HepG2 (cell line): ENCODE results near the gene FANCG. TPM values are rescaled to one million over a fixed set of nuclear protein-coding genes. Genes with fewer than 3 reads are reported as not detected.

ENCODE experiments used
- ATAC-seq: fragments of 200-7000 bp; cut with Tn5 transposase; 3 replicates; pipeline ENCODE4 v1.9.1; 2020; ENCODE audit warnings: mild to moderate bottlenecking, moderate library complexity
- BruUV-seq: library from RNA; stranded (reverse); fragments of 400-500 nt; replicated peaks from 2 replicates; lab custom pipeline; 2021; lab: Mats Ljungman, UMichigan
- CTCF ChIA-PET: fragments of 300-600 bp; formaldehyde crosslinking; extraction: SDS; loops from one replicate; lab custom pipeline; 2021; ENCODE audit warnings: low total read pairs, inconsistent platforms, low intra/inter-chr PET ratio; lab: Yijun Ruan, JAX
- POLR2A ChIA-PET: fragments of 350-600 bp; sonication (Branson Sonifier 250); formaldehyde crosslinking; loops from one replicate; lab custom pipeline; 2020; ENCODE audit warnings: antibody characterized with exemption, inconsistent platforms; lab: Yijun Ruan, JAX
- DNase-seq: peaks from one replicate; pipeline ENCODE4 v3.0.0-alpha.2; 2015; ENCODE audit warnings: low spot score
- FAIRE-seq: peaks from 3 replicates; lab custom pipeline; 2011; peaks lifted over from hg19 to GRCh38; lab: Jason Lieb, UNC
- H2AFZ ChIP-seq: one replicate; pipeline ENCODE4 v1.6.1; 2011; ENCODE audit warnings: low read length, inconsistent platforms
- H3K27ac ChIP-seq: fragments of 300-600 bp; 3 replicates; pipeline ENCODE4 v1.8.0; 2011; ENCODE audit warnings: mixed run types, mild to moderate bottlenecking, mixed read lengths, low read length, inconsistent platforms; ENCODE audit not compliant: insufficient read depth; ENCODE audit errors: extremely low read length
- H3K27me3 ChIP-seq, 2 experiments: fragments of 200-600 bp in 1 of 2; 2 replicates in 1 of 2; 3 replicates in 1 of 2; pipeline versions ENCODE4 v1.6.0 to v1.8.0; 2011; ENCODE audit warnings: low read length in 2 of 2, mild to moderate bottlenecking in 2 of 2, moderate library complexity in 2 of 2, inconsistent platforms in 1 of 2; ENCODE audit not compliant: insufficient read depth in 2 of 2, control insufficient read depth in 1 of 2
- H3K36me3 ChIP-seq, 2 experiments: fragments of 200-600 bp in 1 of 2; replicated peaks in 1 of 2; 2 replicates in 1 of 2; 3 replicates in 1 of 2; pipeline versions ENCODE4 v1.5.1 to v1.8.0; 2011; ENCODE audit warnings: low read length in 2 of 2, inconsistent platforms in 1 of 2; ENCODE audit not compliant: insufficient read depth in 2 of 2, control insufficient read depth in 1 of 2
- H3K4me1 ChIP-seq: 2 replicates; pipeline ENCODE4 v1.5.1; 2012; ENCODE audit warnings: low read length, inconsistent platforms; ENCODE audit not compliant: insufficient read depth
- H3K4me2 ChIP-seq: 2 replicates; pipeline ENCODE4 v1.6.0; 2011; ENCODE audit warnings: low read depth, low read length, inconsistent platforms
- H3K4me3 ChIP-seq, 3 experiments: fragments of 200-600 bp in 1 of 3; sonication (generic), shearing (Covaris generic) in 1 of 3; replicated peaks in 1 of 3; 2 replicates each; pipeline ENCODE4 v1.5.1; 2011 to 2016; ENCODE audit warnings: low read length in 3 of 3, inconsistent platforms in 2 of 3, low read depth in 2 of 3, mild to moderate bottlenecking in 2 of 3, control low read depth in 1 of 3, mixed read lengths in 1 of 3; ENCODE audit not compliant: insufficient read depth in 1 of 3
- H3K79me2 ChIP-seq: one replicate; pipeline ENCODE4 v1.6.1; 2011; ENCODE audit warnings: low read length, inconsistent platforms; ENCODE audit not compliant: insufficient read depth
- H3K9ac ChIP-seq: 2 replicates; pipeline ENCODE4 v1.6.0; 2011; ENCODE audit warnings: mild to moderate bottlenecking, low read depth, low read length, inconsistent platforms; ENCODE audit not compliant: insufficient read depth
- H3K9me3 ChIP-seq: 2 replicates; pipeline ENCODE4 v1.5.1; 2012; ENCODE audit warnings: mild to moderate bottlenecking, low read length
- H4K20me1 ChIP-seq: 2 replicates; pipeline ENCODE4 v1.6.0; 2011; ENCODE audit warnings: inconsistent platforms, mild to moderate bottlenecking, low read length, moderate library complexity; ENCODE audit not compliant: insufficient read depth
- ATF1 ChIP-seq: IDR thresholded peaks from 2 replicates; pipeline ENCODE4 v1.6.1; 2016; ENCODE audit warnings: mild to moderate bottlenecking, control low read depth
- ATF4 ChIP-seq, 2 experiments: fragments of 450-650 bp in 1 of 2; sonication (generic) in 1 of 2; formaldehyde crosslinking; IDR thresholded peaks; 2 replicates each; pipeline versions ENCODE4 v1.5.0 to v1.8.0; 2020 to 2022; ENCODE audit warnings: mild to moderate bottlenecking in 1 of 2, missing genetic modification reagents in 1 of 2
- BCL3 ChIP-seq: sonication (generic); formaldehyde crosslinking; IDR thresholded peaks from 2 replicates; pipeline ENCODE4 v1.5.1; 2020; ENCODE audit warnings: mild to moderate bottlenecking, missing genetic modification reagents, moderate library complexity
- GFI1 ChIP-seq: sonication (generic); formaldehyde crosslinking; IDR thresholded peaks from 2 replicates; pipeline ENCODE4 v1.5.0; 2020; ENCODE audit warnings: missing genetic modification reagents, mild to moderate bottlenecking, borderline replicate concordance
- HOXA9 ChIP-seq: sonication (generic); formaldehyde crosslinking; IDR thresholded peaks from 2 replicates; pipeline ENCODE4 v1.8.1; 2022; ENCODE audit warnings: missing genetic modification reagents, mild to moderate bottlenecking, moderate library complexity, borderline replicate concordance
- PHF5A ChIP-seq: IDR thresholded peaks from one replicate; pipeline ENCODE4 v1.6.1; 2018; ENCODE audit warnings: low read depth, missing genetic modification reagents; ENCODE audit not compliant: unreplicated experiment
- POGK ChIP-seq: sonication (generic); formaldehyde crosslinking; conservative IDR thresholded peaks from 2 replicates; pipeline ENCODE4 v1.8.0; 2022; ENCODE audit warnings: mild to moderate bottlenecking, moderate library complexity, missing genetic modification reagents
- RORA ChIP-seq: sonication (generic); formaldehyde crosslinking; IDR thresholded peaks from 2 replicates; pipeline ENCODE4 v1.5.0; 2020; ENCODE audit warnings: mild to moderate bottlenecking, missing genetic modification reagents, moderate library complexity
- TBP ChIP-seq: sonication (generic); formaldehyde crosslinking; IDR thresholded peaks from 2 replicates; pipeline ENCODE4 v1.5.0; 2020; ENCODE audit warnings: missing genetic modification reagents
- TEAD2 ChIP-seq: sonication (generic); formaldehyde crosslinking; IDR thresholded peaks from 2 replicates; pipeline ENCODE4 v1.9.0; 2021; ENCODE audit warnings: missing genetic modification reagents
- TP53 ChIP-seq: sonication (generic); formaldehyde crosslinking; conservative IDR thresholded peaks from 2 replicates; pipeline ENCODE4 v1.4.0; 2020; ENCODE audit warnings: missing genetic modification reagents
- ZBTB49 ChIP-seq: sonication (generic); formaldehyde crosslinking; IDR thresholded peaks from 2 replicates; pipeline ENCODE4 v1.4.0; 2020; ENCODE audit warnings: missing genetic modification reagents, borderline replicate concordance
- ZFP62 ChIP-seq: sonication (generic); formaldehyde crosslinking; IDR thresholded peaks from 2 replicates; pipeline ENCODE4 v1.4.0; 2020; ENCODE audit warnings: missing genetic modification reagents
- ZKSCAN1 ChIP-seq: fragments of 150-350 bp; IDR thresholded peaks from 2 replicates; pipeline ENCODE4 v1.6.1; 2014; ENCODE audit warnings: low read length
- ZNF589 ChIP-seq: sonication (generic); formaldehyde crosslinking; conservative IDR thresholded peaks from 2 replicates; pipeline ENCODE4 v1.8.0; 2022; ENCODE audit warnings: mild to moderate bottlenecking, moderate library complexity, missing genetic modification reagents
- WGBS: methylation state at CpG from one replicate; pipeline ENCODE4 v1.1.6; 2017; ENCODE audit warnings: low lambda C conversion rate; 5-methylcytosine and 5-hydroxymethylcytosine counted together
- in situ Hi-C: cut with HindIII; loops from 2 replicates; pipeline ENCODE4 v1.10.0; 2017; ENCODE audit warnings: low pct_unique_long_range_greater_than_20kb; ENCODE audit not compliant: extremely low pct_ligation_motif_present
- intact Hi-C: fragments of 100-400 bp; cut with micrococcal nuclease; formaldehyde crosslinking; loops from one replicate; pipeline ENCODE4 v1.10.0; 2022; ENCODE audit not compliant: unreplicated experiment
- polyA plus RNA-seq, 8 experiments: library from polyadenylated mRNA; depleted of rRNA in 3 of 8; stranded (reverse) in 7 of 8; unstranded in 1 of 8; fragments of >200 nt; fragmentation: Illumina TruSeq in 4 of 8; extraction: Trizol in 4 of 8; gene quantifications; 2 replicates each; pipeline versions ENCODE4 v1.2.1 to v1.2.3, GENCODE V29; 2011 to 2016; ENCODE audit warnings: low read depth in 4 of 8, missing spikeins in 1 of 8, mixed read lengths in 1 of 8; ENCODE audit not compliant: insufficient read depth in 1 of 8
- total RNA-seq, 5 experiments: library from RNA; depleted of rRNA; stranded (reverse); fragments of >200 nt; fragmentation: Illumina TruSeq; extraction: Trizol; gene quantifications; 2 replicates each; pipeline ENCODE4 v1.2.3, GENCODE V29; 2016; ENCODE audit warnings: low read depth in 1 of 5
- TF ChIP-seq, protein P1 (sequence below): sonication (generic); formaldehyde crosslinking; IDR thresholded peaks from 2 replicates; pipeline ENCODE4 v1.4.0; 2020; ENCODE audit warnings: missing genetic modification reagents, mild to moderate bottlenecking, borderline replicate concordance

Gene FANCG
- total and polyA plus RNA-seq, 2 of the 13 experiments (the other 11 are each of a cell fraction or from before 2014, with no cell fraction given) = 14.4 to 45.1 TPM

DNA sequence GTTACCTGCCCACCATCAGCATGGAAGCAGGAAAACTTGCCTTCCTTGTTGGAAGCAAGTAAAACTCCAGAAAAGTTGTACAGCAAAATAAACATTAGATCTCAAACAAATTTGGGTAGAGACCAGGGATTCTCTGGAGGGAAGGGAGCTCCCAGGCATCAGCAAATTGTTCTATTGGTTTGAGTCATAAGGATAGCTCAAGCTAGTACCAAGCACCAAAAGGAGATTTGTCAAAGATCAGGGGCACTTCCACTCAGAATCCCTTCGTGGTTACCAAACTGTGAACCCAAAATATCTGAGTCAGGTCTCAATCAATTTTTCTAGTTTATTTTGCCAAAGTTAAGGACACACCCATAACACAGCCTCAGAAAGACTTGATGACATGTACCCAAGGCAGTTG lies 52.4 kb downstream of the FANCG start:
- no peak for FAIRE-seq
- POLR2A ChIA-PET = no interaction called here
- no peaks in the 10 kb centered on the region for H3K9me3 ChIP-seq
- no peak overlapping the region for H3K4me3 ChIP-seq
- no peak overlapping the region for H3K4me2 ChIP-seq
- H3K9ac ChIP-seq = no peak overlapping the region
- H3K27ac ChIP-seq = no peak overlapping the region
- no peaks in the 10 kb centered on the region for H3K4me1 ChIP-seq
- no peaks in the 10 kb centered on the region for H3K36me3 ChIP-seq
- BruUV-seq = no TSS peak
- DNase-seq = no peak
- H3K27me3 ChIP-seq = no peaks in the 10 kb centered on the region
- intact Hi-C loops = no loop called here
- CTCF ChIA-PET = no interaction called here
- 20% methylated on average over 1 of the region's 1 CpG for WGBS
- H4K20me1 ChIP-seq = no peaks in the 10 kb centered on the region
- ATAC-seq = no peak
- no peak overlapping the region for H2AFZ ChIP-seq
- in situ Hi-C loops = no loop called here
- no peaks in the 10 kb centered on the region for H3K79me2 ChIP-seq
- TF ChIP-seq GFI1 (CRISPR knock-in tag) (no peak), POGK (CRISPR knock-in tag) (no peak), TP53 (CRISPR knock-in tag) (no peak), TEAD2 (CRISPR knock-in tag) (no peak), ZKSCAN1 (no peak), ZFP62 (no peak), BCL3 (CRISPR knock-in tag) (no peak), ATF4 (CRISPR knock-in tag; IDR thresholded peaks at IDR 0.05) (no peak), PHF5A (CRISPR knock-in tag) (no peak), ZNF589 (CRISPR knock-in tag) (no peak), ATF1 (no peak), TBP (CRISPR knock-in tag) (no peak), HOXA9 (CRISPR knock-in tag) (no peak), ZBTB49 (CRISPR knock-in tag) (no peak), RORA (CRISPR knock-in tag) (no peak)
- TF ChIP-seq, protein P1, sequence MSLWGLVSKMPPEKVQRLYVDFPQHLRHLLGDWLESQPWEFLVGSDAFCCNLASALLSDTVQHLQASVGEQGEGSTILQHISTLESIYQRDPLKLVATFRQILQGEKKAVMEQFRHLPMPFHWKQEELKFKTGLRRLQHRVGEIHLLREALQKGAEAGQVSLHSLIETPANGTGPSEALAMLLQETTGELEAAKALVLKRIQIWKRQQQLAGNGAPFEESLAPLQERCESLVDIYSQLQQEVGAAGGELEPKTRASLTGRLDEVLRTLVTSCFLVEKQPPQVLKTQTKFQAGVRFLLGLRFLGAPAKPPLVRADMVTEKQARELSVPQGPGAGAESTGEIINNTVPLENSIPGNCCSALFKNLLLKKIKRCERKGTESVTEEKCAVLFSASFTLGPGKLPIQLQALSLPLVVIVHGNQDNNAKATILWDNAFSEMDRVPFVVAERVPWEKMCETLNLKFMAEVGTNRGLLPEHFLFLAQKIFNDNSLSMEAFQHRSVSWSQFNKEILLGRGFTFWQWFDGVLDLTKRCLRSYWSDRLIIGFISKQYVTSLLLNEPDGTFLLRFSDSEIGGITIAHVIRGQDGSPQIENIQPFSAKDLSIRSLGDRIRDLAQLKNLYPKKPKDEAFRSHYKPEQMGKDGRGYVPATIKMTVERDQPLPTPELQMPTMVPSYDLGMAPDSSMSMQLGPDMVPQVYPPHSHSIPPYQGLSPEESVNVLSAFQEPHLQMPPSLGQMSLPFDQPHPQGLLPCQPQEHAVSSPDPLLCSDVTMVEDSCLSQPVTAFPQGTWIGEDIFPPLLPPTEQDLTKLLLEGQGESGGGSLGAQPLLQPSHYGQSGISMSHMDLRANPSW (CRISPR knock-in tag) = no peak
